Activated gamma-delta T cell treated with Interleukin-2 at 50 U/mL for 16 hours (primary cell): ENCODE results near the gene PIP5KL1.
"Not testable (repeated sequence)": the region's sequence is repeated elsewhere in the genome, so short reads cannot be mapped to it uniquely, and the experiment has no call there.

Experiments used
- DNase-seq: peaks from one replicate; pipeline ENCODE4 v3.0.0-alpha.2; 2020

Gene PIP5KL1

GRCh38 chr9:127885508-127886281 lies 44.9 kb downstream of the PIP5KL1 start:
- no peak for DNase-seq

- no peak for DNase-seq
These were observed 45.5 kb downstream of the PIP5KL1 start for GRCh38 chr9:127884976-127885490.

GRCh38 chr9:127884427-127884911 lies 46.1 kb downstream of the PIP5KL1 start:
- no peak for DNase-seq

- no peak for DNase-seq
These were observed 46.6 kb downstream of the PIP5KL1 start for GRCh38 chr9:127883959-127884358.

DNA sequence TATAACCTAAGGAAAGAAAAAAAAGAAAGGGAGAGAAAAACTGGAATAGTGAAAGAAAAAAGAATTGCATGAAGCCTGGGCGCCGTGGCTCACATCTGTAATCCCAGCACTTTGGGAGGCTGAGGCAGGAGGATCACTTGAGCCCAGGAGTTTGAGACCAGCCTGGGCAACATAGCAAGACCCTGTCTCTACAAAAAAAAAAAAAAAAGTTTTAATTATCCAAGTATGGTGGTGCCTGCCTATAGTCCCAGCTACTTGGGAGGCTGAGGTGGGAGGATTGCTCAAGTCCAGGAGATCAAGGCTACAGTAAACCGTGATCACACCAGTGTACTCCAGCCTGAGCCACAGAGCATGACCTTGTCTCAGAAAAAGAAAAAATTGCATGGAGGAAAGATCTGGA lies 48.9 kb downstream of the PIP5KL1 start:
- not testable (repeated sequence) for DNase-seq

- no peak for DNase-seq
These were observed 50.4 kb downstream of the PIP5KL1 start for GRCh38 chr9:127880143-127880542.

DNA sequence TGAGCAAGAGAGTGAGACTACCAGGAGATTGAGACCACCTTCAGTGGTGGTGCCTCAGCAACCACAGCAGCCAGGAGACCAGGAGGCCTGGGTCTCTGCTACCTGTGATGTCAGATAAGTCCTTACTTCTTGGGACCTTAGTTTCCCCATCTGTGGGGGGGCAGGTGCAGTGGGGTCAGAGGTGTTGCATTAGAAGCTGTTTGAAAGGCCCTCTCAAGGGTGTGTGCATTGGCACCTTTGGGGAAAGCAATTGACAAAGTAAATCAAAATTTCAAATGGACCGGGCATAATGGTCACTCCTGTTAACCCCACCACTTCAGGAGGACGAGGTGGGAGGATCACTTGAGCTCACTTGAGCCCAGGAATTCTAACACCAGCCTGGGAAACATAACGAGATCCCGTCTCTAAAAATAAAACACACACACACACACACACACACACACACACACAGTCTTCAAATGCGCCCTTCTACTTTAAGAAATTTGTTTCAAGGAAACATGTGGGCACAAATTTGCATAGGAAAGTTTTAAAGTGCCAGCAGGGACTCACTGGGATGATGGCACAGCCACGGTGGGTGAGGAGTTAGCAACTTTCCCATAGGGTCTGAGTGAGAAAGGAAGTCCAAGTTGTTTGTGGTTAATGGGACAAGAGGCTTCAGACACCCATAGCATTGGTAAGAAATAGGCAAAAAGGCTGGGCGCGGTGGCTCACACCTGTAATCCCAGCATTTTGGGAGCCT lies 51.8 kb downstream of the PIP5KL1 start:
- DNase-seq: no peak

GRCh38 chr9:127878001-127878651 lies 52.5 kb downstream of the PIP5KL1 start:
- no peak for DNase-seq

DNA sequence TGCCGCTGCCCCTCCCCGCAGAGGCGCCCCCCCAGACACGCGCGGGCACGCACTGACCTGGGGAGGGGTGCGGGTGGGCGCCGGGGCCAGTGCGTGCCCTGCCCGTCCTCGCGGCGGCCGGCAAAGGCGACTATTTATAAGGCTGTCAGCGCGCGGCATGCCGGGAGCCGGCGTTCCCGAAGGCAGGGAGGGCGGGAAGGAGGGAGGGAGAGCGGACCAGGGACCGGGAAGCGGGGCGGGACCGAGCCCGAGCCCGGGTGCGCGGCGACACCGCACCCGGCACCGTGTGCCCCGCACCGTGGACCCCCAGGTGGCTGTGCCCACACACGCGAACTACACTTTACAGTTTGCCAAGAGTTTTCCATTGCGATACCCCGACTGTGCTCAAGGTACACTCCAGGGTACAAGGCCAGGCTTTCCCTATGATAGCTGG lies 53.0 kb downstream of the PIP5KL1 start, which contains the start of gene AK1:
Gene AK1 (minus strand): TSS at position 110 of the 433 bp plus-strand sequence. CDS start 3,058 bp downstream, outside the sequence.
- DNase-seq: no peak

GRCh38 chr9:127876764-127877562 lies 53.6 kb downstream of the PIP5KL1 start:
- DNase-seq: no peak

GRCh38 chr9:127876026-127876763 lies 54.4 kb downstream of the PIP5KL1 start:
- no peak for DNase-seq

- no peak for DNase-seq
These were observed 55.1 kb downstream of the PIP5KL1 start for GRCh38 chr9:127875306-127875966.

GRCh38 chr9:127874301-127875221 lies 56.0 kb downstream of the PIP5KL1 start:
- DNase-seq: no peak

- DNase-seq: no peak
These were observed 56.7 kb downstream of the PIP5KL1 start for GRCh38 chr9:127873886-127874285.

DNA sequence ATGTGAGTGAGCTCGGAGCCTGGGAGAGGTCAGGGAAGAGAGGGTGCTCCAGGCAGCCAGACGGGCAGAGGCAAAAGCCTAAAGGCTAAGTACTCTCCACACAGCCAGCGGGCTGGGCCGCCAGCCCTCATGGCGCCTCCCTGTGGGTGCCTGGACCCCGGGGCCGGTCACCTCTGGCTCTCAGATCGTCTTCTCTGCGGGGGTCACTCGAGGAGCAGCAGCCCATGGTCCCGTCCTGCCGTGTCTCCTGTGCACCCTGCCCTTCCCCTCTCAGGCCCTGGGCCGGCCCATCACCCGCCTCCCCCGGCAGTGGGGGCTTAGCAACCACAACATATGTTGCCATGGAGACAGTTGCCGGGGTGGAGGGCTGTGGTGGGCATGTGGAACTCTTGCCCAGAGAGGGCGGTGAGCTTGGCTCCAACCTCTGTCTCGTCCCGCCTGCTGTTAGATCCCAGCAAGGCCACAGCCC lies 57.3 kb downstream of the PIP5KL1 start:
- DNase-seq: no peak

- DNase-seq: no peak
These were observed 58.0 kb downstream of the PIP5KL1 start for GRCh38 chr9:127872369-127873222.

DNA sequence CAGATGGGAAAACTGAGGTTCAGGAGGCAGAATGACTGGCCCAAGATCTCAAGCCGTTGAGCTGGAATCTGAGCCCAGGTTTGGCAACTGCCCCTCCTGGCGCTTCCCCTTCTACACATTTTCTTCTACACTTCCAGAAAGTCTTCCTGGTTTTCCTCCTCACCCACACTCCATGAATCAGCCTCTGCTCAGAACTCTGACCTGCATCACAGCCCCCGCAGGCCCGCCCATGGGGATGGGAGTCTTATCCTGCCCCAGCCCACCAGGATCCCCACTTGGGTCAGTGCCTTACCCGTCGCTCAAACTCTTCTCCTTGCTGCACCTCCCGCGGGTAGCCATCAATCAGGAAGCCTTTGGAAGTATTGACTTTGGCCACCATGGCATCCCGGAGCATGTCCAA lies 59.0 kb downstream of the PIP5KL1 start:
- DNase-seq: no peak

- DNase-seq: no peak
These were observed 59.7 kb downstream of the PIP5KL1 start for GRCh38 chr9:127870887-127871286.
